ENCODE results near the gene FAM210A.

FAM210A gene

GRCh38 chr18:13620818-13621445, 105.4 kb downstream of the FAM210A start:
- DNase-seq = no peak

- DNase-seq = no peak
Measured at GRCh38 chr18:13620206-13620672, 106.1 kb downstream of the FAM210A start.

DNA sequence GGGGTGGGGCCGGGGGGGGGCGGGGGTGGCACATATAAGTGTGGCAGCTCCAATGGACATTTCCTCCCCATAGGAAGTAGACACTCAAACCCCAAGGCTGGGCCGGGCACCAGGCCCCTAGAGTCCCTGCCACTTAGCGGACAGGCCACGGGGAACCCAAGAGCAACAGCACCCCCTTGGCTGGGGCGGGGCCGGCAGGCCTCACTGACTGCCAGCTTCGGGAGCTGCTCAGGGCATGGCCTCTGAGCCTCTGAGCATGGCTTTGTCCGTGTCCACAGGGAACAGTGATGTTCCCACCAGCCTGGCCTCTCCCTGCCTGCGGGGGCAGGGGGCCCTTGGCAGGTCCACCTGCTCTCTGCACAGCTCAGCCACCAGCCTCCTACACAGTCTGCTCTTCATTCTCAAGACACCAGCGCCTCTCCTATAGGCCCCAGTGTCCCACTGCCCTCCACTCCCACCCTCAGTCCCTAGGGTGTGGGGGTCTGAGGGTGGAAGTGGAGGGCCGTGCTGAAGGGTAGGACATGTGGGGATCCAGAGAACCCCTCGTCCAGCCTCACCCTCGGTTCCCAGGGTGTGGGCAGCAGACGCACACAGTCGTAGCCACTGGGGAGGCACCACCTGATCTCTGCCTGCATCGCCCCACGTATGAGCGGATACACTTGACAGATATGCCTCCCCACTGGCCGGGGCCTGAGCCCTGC, 106.7 kb downstream of the FAM210A start:
- DNase-seq = no peak

GRCh38 chr18:13618760-13619438, 107.5 kb downstream of the FAM210A start:
- DNase-seq = no peak

DNA sequence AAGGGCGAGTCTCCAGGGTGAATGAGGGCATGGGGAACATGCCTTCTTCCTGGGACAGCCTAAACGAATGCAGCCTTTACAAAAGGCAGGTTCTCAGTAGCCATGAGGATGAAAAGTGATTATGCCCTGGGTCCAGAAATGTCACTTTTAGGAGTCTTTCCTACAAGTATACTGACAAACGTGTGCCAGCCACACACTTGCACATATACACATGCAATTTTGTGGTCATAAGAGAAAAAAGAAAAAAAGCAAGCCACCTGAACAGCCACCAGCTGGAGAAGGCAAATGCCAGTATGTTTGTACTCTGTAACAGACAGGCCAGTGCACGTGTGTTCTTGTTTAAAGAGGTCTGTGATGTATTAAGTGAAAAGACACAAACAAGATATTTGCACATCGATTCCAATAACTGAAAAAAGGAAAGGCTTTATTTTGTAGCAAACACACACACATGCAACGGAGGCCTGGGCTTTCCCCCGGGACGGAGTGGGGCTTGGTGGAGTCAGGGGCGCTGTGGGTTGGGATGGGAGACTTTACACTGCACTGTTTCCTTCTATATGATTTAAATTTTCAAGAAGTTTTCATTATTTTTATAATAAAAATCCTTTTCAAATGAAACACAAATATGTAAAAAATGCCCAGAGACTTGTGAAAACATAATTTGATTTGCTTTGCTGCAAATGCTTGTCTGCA, 108.4 kb downstream of the FAM210A start:
- no peak for DNase-seq

DNA sequence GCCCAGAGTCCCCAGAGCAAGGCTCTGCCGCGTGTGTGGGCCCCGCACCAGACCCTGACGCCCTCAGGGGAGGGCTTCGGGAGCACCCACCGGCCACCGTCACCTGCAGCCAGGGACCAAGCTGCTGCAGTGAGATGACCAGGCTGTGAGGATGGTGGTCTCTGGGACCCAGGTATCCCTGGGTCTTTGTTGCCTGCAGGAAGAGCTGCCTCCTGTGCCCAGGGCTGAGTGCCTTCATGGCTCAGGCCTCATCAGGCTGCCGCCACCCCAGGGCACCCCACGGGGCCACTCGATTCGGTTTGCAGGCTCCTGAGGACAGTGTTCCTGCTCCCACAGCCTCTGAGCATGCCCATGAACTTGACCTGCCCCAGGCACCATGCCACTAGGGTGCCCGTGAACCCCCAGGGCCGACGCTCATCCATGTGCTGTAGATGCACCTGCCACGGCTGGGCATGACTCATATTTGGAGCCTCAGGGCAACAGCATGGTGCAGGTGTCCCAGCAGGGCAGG, 109.8 kb downstream of the FAM210A start:
- DNase-seq = no peak

- DNase-seq = no peak
Measured at GRCh38 chr18:13616041-13616440, 110.3 kb downstream of the FAM210A start.

GRCh38 chr18:13615432-13615861, 110.9 kb downstream of the FAM210A start:
- DNase-seq = no peak

- peak; percentile 40 for DNase-seq
Measured at GRCh38 chr18:13614641-13615288, 111.6 kb downstream of the FAM210A start.

GRCh38 chr18:13613591-13614501, 112.5 kb downstream of the FAM210A start:
- no peak for DNase-seq
